Upper lobe of left lung (tissue), 4 donors: ENCODE results near the gene THEM5.

Source experiments
- CTCF ChIP-seq, 6 experiments: fragments of 450-650 bp in 4 of 6; fragments of 200-600 bp in 2 of 6; sonication (generic) in 2 of 6; IDR thresholded peaks; one replicate each; pipeline ENCODE4 v1.5.1; 2016 to 2019; ENCODE audit warnings: antibody characterized with exemption in 6 of 6
- EP300 ChIP-seq, 4 donors: sonication (generic); formaldehyde crosslinking; IDR thresholded peaks; one replicate each; pipeline ENCODE4 v1.5.1; 2017; ENCODE audit warnings: antibody characterized with exemption in 4 of 4, control low read depth in 2 of 4
- POLR2A ChIP-seq, 4 donors: fragments of 450-650 bp; IDR thresholded peaks; one replicate each; pipeline ENCODE4 v1.5.1; 2016 to 2017; ENCODE audit warnings: antibody characterized with exemption in 4 of 4, mild to moderate bottlenecking in 2 of 4

DNA sequence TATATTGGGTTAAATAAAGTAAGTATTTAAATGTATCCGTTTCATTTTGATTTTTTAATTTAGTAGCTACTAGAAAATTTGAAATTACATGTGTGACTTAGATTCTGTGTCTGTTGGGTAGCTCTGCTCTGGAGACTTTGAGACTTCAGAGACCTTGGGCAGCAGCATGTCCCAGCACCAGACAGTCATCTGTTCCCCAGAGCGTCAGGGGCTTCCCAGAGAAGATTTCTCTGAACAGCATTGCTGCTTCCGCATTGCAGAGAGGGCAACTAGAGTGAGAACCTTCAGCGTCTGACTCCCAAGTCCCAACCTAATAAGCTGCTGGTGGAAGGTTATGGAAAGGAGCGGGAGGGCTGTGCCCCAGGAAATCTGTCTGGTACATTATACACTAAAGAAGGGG, 54.9 kb downstream of the THEM5 start:
- TF ChIP-seq CTCF (IDR thresholded peaks at IDR 0.05) (no peak), POLR2A (IDR thresholded peaks at IDR 0.05) (no peak), EP300 (IDR thresholded peaks at IDR 0.05) (no peak)
